GM18498 (cell line): Measurements from ENCODE around the gene COMMD1.

Experiments used
- ATAC-seq: cut with Tn5 transposase; IDR thresholded peaks from one replicate; pipeline ENCODE4 v1.9.1; 2021; ENCODE audit warnings: mild to moderate bottlenecking, moderate library complexity; ENCODE audit not compliant: unreplicated experiment

Gene COMMD1

GRCh38 chr2:62163834-62164233 is 258.4 kb downstream of the COMMD1 start:
- no peak for ATAC-seq

DNA sequence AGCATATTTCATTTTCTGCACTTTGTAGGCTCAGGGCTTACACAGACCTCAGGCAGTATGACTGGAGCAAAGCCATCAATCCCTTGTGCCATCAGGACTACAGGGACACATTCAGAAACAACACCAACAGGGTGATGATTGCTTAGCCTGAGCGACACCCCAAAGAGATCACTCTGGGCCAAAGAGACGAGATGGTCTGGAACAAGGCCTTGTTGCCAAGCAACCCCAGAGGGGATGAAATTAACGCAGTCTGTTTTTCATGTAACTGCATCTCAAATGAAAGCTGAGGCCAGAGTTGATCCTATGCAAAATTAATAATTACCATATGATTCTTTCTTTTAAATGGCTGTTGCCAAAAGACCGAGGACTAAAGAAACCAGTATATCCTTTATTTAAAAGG is 270.3 kb downstream of the COMMD1 start:
- no peak for ATAC-seq

DNA sequence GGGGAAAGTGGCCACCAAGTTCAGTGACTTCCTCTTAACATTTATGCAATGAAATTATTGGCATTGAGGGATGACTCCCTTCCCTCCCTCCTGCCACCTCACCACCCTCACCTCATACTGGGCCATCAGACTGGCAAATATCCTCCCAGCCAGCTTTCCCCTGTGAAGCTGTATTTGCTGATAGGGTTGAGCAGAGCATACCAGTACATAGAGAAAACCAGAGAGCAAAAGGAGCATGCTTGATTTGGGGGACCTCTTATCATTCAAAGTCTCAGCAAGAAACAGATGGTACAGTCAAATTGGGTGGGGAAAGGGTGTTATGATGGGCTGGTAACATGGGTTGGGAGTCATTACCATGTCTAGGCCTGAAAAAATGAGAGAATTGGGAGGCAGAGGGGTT is 271.3 kb downstream of the COMMD1 start:
- no peak for ATAC-seq

GRCh38 chr2:62177392-62178049 is 272.0 kb downstream of the COMMD1 start:
- no peak for ATAC-seq

- ATAC-seq: no peak
Observed at GRCh38 chr2:62178741-62179271, 273.3 kb downstream of the COMMD1 start.

DNA sequence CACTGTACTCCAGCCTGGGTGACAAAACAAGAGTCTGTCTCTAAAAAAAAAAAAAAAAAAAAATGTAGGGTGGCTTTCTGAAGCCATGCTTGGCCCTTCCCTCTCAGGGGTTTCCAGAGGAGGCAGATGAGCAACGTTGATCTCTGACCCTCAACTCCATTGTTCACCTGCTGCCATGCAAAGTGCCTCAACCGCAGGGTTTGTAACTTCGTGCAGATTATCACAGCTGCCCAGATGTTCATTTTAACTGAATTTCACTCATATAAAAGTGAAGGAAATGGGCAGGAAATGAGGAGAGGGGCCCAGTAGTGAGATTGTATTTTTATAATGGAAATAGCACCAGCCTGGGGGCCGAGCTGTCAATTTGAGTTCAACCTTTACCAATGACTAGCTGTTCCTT is 275.5 kb downstream of the COMMD1 start:
- ATAC-seq: no peak

- no peak for ATAC-seq
Observed at GRCh38 chr2:62181843-62182242, 276.4 kb downstream of the COMMD1 start.

- no peak for ATAC-seq
Observed at GRCh38 chr2:62184512-62185230, 279.2 kb downstream of the COMMD1 start.
